Esophagus muscularis mucosa (tissue), 4 donors: ENCODE data around the gene PRRG1. TPM values are rescaled to one million over a fixed set of nuclear protein-coding genes. Genes with fewer than 3 reads are reported as not detected.

Experiments used
- DNase-seq: peaks from one replicate; pipeline ENCODE4 v3.0.0-alpha.2; 2017; ENCODE audit errors: extremely low spot score
- H3K27ac ChIP-seq, 4 donors: fragments of 200-600 bp; sonication (generic); replicated peaks in 1 of 4; 1 replicate in 3 of 4; 2 replicates in 1 of 4; pipeline ENCODE4 v1.5.1; 2016 to 2019; ENCODE audit warnings: mild to moderate bottlenecking in 1 of 4
- H3K27me3 ChIP-seq, 4 donors: fragments of 200-600 bp; sonication (generic); one replicate each; pipeline versions ENCODE4 v1.5.1 to v1.6.0; 2016 to 2019
- H3K36me3 ChIP-seq, 4 donors: fragments of 200-600 bp; sonication (generic); one replicate each; pipeline ENCODE4 v1.5.1; 2016 to 2019
- H3K4me1 ChIP-seq, 4 donors: fragments of 200-600 bp; sonication (generic); one replicate each; pipeline ENCODE4 v1.5.1; 2016 to 2019
- H3K4me3 ChIP-seq, 4 donors: fragments of 200-600 bp; sonication (generic); 1 replicate in 2 of 4; 2 replicates in 2 of 4; pipeline ENCODE4 v1.5.1; 2016 to 2019; ENCODE audit warnings: mild to moderate bottlenecking in 4 of 4, moderate library complexity in 1 of 4
- H3K9me3 ChIP-seq, 4 donors: fragments of 200-600 bp; sonication (generic); 1 replicate in 3 of 4; 2 replicates in 1 of 4; pipeline ENCODE4 v1.5.1; 2016 to 2019
- CTCF ChIP-seq, 3 experiments: fragments of 200-600 bp in 2 of 3; fragments of 450-650 bp in 1 of 3; sonication (generic) in 2 of 3; IDR thresholded peaks; one replicate each; pipeline ENCODE4 v1.5.1; 2017 to 2019; ENCODE audit warnings: antibody characterized with exemption in 3 of 3, mild to moderate bottlenecking in 2 of 3, moderate library complexity in 1 of 3
- EP300 ChIP-seq: sonication (generic); formaldehyde crosslinking; IDR thresholded peaks from one replicate; pipeline ENCODE4 v1.6.1; 2017; ENCODE audit warnings: antibody characterized with exemption
- POLR2A ChIP-seq: fragments of 450-650 bp; IDR thresholded peaks from one replicate; pipeline ENCODE4 v1.6.1; 2017; ENCODE audit warnings: antibody characterized with exemption, moderate library complexity, mild to moderate bottlenecking, low read depth
- POLR2AphosphoS5 ChIP-seq, 2 donors: sonication (generic); formaldehyde crosslinking; IDR thresholded peaks; one replicate each; pipeline ENCODE4 v1.6.1; 2017; ENCODE audit warnings: antibody characterized with exemption in 2 of 2
- WGBS: methylation state at CpG from one replicate; pipeline ENCODE4 v1.1.5; 2018; 5-methylcytosine and 5-hydroxymethylcytosine counted together
- intact Hi-C: fragments of 100-400 bp; cut with DNase I; formaldehyde crosslinking; loops from one replicate; pipeline ENCODE4 v1.15.1; 2023
- total RNA-seq, 4 donors: library from RNA; depleted of rRNA; stranded (reverse); fragments of >200 nt; gene quantifications; one replicate each; pipeline versions ENCODE4 v1.1.0 to v1.2.1, GENCODE V29; 2016

The PRRG1 gene
- total RNA-seq, 4 donors from 2014 or later: 4.5 to 7.1 (median 5.1) TPM

- DNase-seq: no peak
- TF ChIP-seq EP300: no peak
- no peak for TF ChIP-seq POLR2A
- TF ChIP-seq POLR2AphosphoS5 (IDR thresholded peaks at IDR 0.05): no peak
- no peak for TF ChIP-seq CTCF (IDR thresholded peaks at IDR 0.05)
- WGBS: 71% methylated on average over 5 of the region's 5 CpGs
- Histone ChIP-seq H3K4me3 (no peak overlapping the region), H3K27me3 (no peaks in the 10 kb centered on the region), H3K9me3 (no peaks in the 10 kb centered on the region), H3K27ac (no peak overlapping the region), H3K4me1 (no peaks in the 10 kb centered on the region), H3K36me3 (no peaks in the 10 kb centered on the region)
- intact Hi-C loops: no loop called here
Observed at GRCh38 chrX:37320541-37321203, 28.5 kb upstream of the PRRG1 start.

GRCh38 chrX:37330642-37331041, 18.5 kb upstream of the PRRG1 start:
- intact Hi-C loops: no loop called here
- Histone ChIP-seq H3K4me3 (no peak overlapping the region), H3K4me1 (no peaks in the 10 kb centered on the region), H3K27ac (no peak overlapping the region), H3K27me3 (no peaks in the 10 kb centered on the region), H3K9me3 (no peaks in the 10 kb centered on the region), H3K36me3 (no peaks in the 10 kb centered on the region)
- WGBS: 92% methylated on average over 1 of the region's 1 CpG
- DNase-seq: no peak
- TF ChIP-seq CTCF (IDR thresholded peaks at IDR 0.05) (no peak), POLR2A (no peak), EP300 (no peak), POLR2AphosphoS5 (IDR thresholded peaks at IDR 0.05) (no peak)

GRCh38 chrX:37331546-37331945, 17.6 kb upstream of the PRRG1 start:
- WGBS: 23% methylated on average over 4 of the region's 4 CpGs
- H3K36me3 ChIP-seq: no peaks in the 10 kb centered on the region
- H3K27me3 ChIP-seq: no peaks in the 10 kb centered on the region
- H3K9me3 ChIP-seq: no peaks in the 10 kb centered on the region
- H3K4me3 ChIP-seq: no peak overlapping the region
- intact Hi-C loops: no loop called here
- H3K4me1 ChIP-seq: no peaks in the 10 kb centered on the region
- no peak for DNase-seq
- TF ChIP-seq POLR2AphosphoS5 (IDR thresholded peaks at IDR 0.05) (no peak), CTCF (IDR thresholded peaks at IDR 0.05) (no peak), EP300 (no peak), POLR2A (no peak)
- no peak overlapping the region for H3K27ac ChIP-seq

GRCh38 chrX:37332055-37332454, 17.1 kb upstream of the PRRG1 start:
- Histone ChIP-seq H3K4me3 (no peak overlapping the region), H3K27me3 (no peaks in the 10 kb centered on the region), H3K27ac (no peak overlapping the region), H3K4me1 (no peaks in the 10 kb centered on the region), H3K36me3 (no peaks in the 10 kb centered on the region), H3K9me3 (no peaks in the 10 kb centered on the region)
- TF ChIP-seq POLR2AphosphoS5 (IDR thresholded peaks at IDR 0.05) (no peak), POLR2A (no peak), EP300 (no peak), CTCF (IDR thresholded peaks at IDR 0.05) (no peak)
- intact Hi-C loops: no loop called here
- DNase-seq: no peak
- WGBS: 15% methylated on average over 2 of the region's 2 CpGs

- no peak overlapping the region for H3K27ac ChIP-seq
- TF ChIP-seq POLR2A (no peak), POLR2AphosphoS5 (IDR thresholded peaks at IDR 0.05) (no peak), EP300 (no peak)
- no peaks in the 10 kb centered on the region for H3K9me3 ChIP-seq
- no peaks in the 10 kb centered on the region for H3K4me1 ChIP-seq
- no peaks in the 10 kb centered on the region for H3K36me3 ChIP-seq
- H3K27me3 ChIP-seq: no peaks in the 10 kb centered on the region
- WGBS: 50% methylated on average over 8 of the region's 8 CpGs
- H3K4me3 ChIP-seq: no peak overlapping the region
- DNase-seq: no peak
- intact Hi-C loops: no loop called here
Observed at GRCh38 chrX:37332987-37333658, 16.0 kb upstream of the PRRG1 start.
